Testis (tissue), 3 donors: ENCODE results near the gene CRYL1. TPM values are rescaled to one million over a fixed set of nuclear protein-coding genes. Genes with fewer than 3 reads are reported as not detected.

ENCODE experiments used
- DNase-seq: peaks from one replicate; pipeline ENCODE4 v3.0.0-alpha.2; 2019
- H3K27ac ChIP-seq, 2 donors: fragments of 200-600 bp; sonication (generic); one replicate each; pipeline ENCODE4 v1.5.1; 2019
- H3K27me3 ChIP-seq: fragments of 200-600 bp; sonication (generic); one replicate; pipeline ENCODE4 v1.5.1; 2019
- H3K36me3 ChIP-seq: fragments of 200-600 bp; sonication (generic); one replicate; pipeline ENCODE4 v1.5.1; 2017; ENCODE audit warnings: low read depth; ENCODE audit errors: missing control alignments
- H3K4me1 ChIP-seq: fragments of 200-600 bp; sonication (generic); one replicate; pipeline ENCODE4 v1.5.1; 2019
- H3K4me3 ChIP-seq, 2 donors: fragments of 200-600 bp; sonication (generic); one replicate each; pipeline ENCODE4 v1.5.1; 2017 to 2019
- H3K9me3 ChIP-seq: fragments of 200-600 bp; sonication (generic); one replicate; pipeline ENCODE4 v1.5.1; 2017
- CTCF ChIP-seq, 3 experiments: fragments of 450-650 bp in 2 of 3; fragments of 200-600 bp in 1 of 3; sonication (generic) in 1 of 3; IDR thresholded peaks; one replicate each; pipeline ENCODE4 v1.5.1; 2016 to 2019; ENCODE audit warnings: antibody characterized with exemption in 3 of 3, mild to moderate bottlenecking in 2 of 3, moderate library complexity in 1 of 3
- POLR2A ChIP-seq: fragments of 450-650 bp; IDR thresholded peaks from one replicate; pipeline ENCODE4 v1.6.1; 2017; ENCODE audit warnings: antibody characterized with exemption, mild to moderate bottlenecking, moderate library complexity
- WGBS, 2 donors: methylation state at CpG; one replicate each; pipeline ENCODE4 v1.1.5; 2018; 5-methylcytosine and 5-hydroxymethylcytosine counted together
- intact Hi-C: fragments of 100-400 bp; cut with DNase I; formaldehyde crosslinking; loops from one replicate; pipeline ENCODE4 v1.15.1; 2023; ENCODE audit warnings: low total_unique reads
- polyA plus RNA-seq: library from polyadenylated mRNA; stranded (reverse); fragments of 350-450 nt; fragmentation: Illumina TruSeq; extraction: RNeasy Lipid Tissue Mini Kit (QIAGEN cat#74804); gene quantifications from one replicate; pipeline ENCODE4 v1.2.3, GENCODE V29; 2014; ENCODE audit warnings: low read depth, low replicate concordance; ENCODE audit not compliant: insufficient read depth
- total RNA-seq, 2 donors: library from RNA; depleted of rRNA; stranded (reverse); fragments of >200 nt; gene quantifications; one replicate each; pipeline ENCODE4 v1.2.3, GENCODE V29; 2016

Gene CRYL1
- total and polyA plus RNA-seq, 3 donors from 2014 or later = 8.0 to 16.8 (median 16.8) TPM

- H3K36me3 ChIP-seq = no peaks in the 10 kb centered on the region
- no peak overlapping the region for H3K4me3 ChIP-seq
- no peak for DNase-seq
- WGBS, 2 donors = 91 to 93% methylated on average over 8 to 11 of the region's 11 CpGs
- H3K27me3 ChIP-seq = no peaks in the 10 kb centered on the region
- no peak for TF ChIP-seq CTCF (IDR thresholded peaks at IDR 0.05)
- TF ChIP-seq POLR2A = no peak
- H3K27ac ChIP-seq = no peak overlapping the region
- intact Hi-C loops = no loop called here
- no peaks in the 10 kb centered on the region for H3K9me3 ChIP-seq
- peaks cover 4% of the 10 kb centered on the region for H3K4me1 ChIP-seq
Measured at GRCh38 chr13:20428666-20429644, 96.7 kb downstream of the CRYL1 start.

GRCh38 chr13:20426766-20427448 is 98.8 kb downstream of the CRYL1 start:
- no peak for TF ChIP-seq CTCF (IDR thresholded peaks at IDR 0.05)
- no peak for TF ChIP-seq POLR2A
- no peaks in the 10 kb centered on the region for H3K36me3 ChIP-seq
- no peaks in the 10 kb centered on the region for H3K9me3 ChIP-seq

GRCh38 chr13:20425819-20426219 is 99.8 kb downstream of the CRYL1 start:
- Histone ChIP-seq H3K4me1 (peaks cover 4% of the 10 kb centered on the region), H3K4me3 (no peak overlapping the region), H3K27ac (no peak overlapping the region), H3K27me3 (no peaks in the 10 kb centered on the region), H3K9me3 (no peaks in the 10 kb centered on the region), H3K36me3 (no peaks in the 10 kb centered on the region)
- TF ChIP-seq POLR2A (no peak), CTCF (IDR thresholded peaks at IDR 0.05) (no peak)
- 80 to 81% methylated on average over 7 of the region's 7 CpGs for WGBS, 2 donors
- DNase-seq = no peak
- intact Hi-C loops = no loop called here

More at GRCh38 chr13:20426766-20427448, 98.8 kb downstream of the CRYL1 start:
- intact Hi-C loops = no loop called here
- no peak for DNase-seq
- 78 to 91% methylated on average over 10 to 11 of the region's 11 CpGs for WGBS, 2 donors
- H3K4me3 ChIP-seq = no peak overlapping the region
- no peak overlapping the region for H3K27ac ChIP-seq
- no peaks in the 10 kb centered on the region for H3K27me3 ChIP-seq
- H3K4me1 ChIP-seq = peaks cover 4% of the 10 kb centered on the region

GRCh38 chr13:20424949-20425348 is 100.7 kb downstream of the CRYL1 start:
- Histone ChIP-seq H3K27ac (peak overlapping the region in 1 of 2 donors; percentile 2), H3K4me3 (no peak overlapping the region), H3K27me3 (no peaks in the 10 kb centered on the region), H3K36me3 (no peaks in the 10 kb centered on the region), H3K9me3 (no peaks in the 10 kb centered on the region), H3K4me1 (peaks cover 4% of the 10 kb centered on the region)
- DNase-seq = no peak
- intact Hi-C loops = no loop called here
- no peak for TF ChIP-seq POLR2A
- 56 to 64% methylated on average over 12 of the region's 12 CpGs for WGBS, 2 donors

GRCh38 chr13:20424559-20424852 is 101.2 kb downstream of the CRYL1 start:
- DNase-seq = no peak
- Histone ChIP-seq H3K4me1 (peaks cover 4% of the 10 kb centered on the region), H3K27me3 (no peaks in the 10 kb centered on the region), H3K4me3 (no peak overlapping the region), H3K27ac (peak overlapping the region in 1 of 2 donors; percentile 2), H3K36me3 (no peaks in the 10 kb centered on the region), H3K9me3 (no peaks in the 10 kb centered on the region)
- WGBS, 2 donors = 62 to 71% methylated on average over 5 to 8 of the region's 8 CpGs
- intact Hi-C loops = no loop called here
- TF ChIP-seq POLR2A (no peak), CTCF (IDR thresholded peaks at IDR 0.05) (no peak)
